Colonic mucosa (tissue), 4 donors: Measurements from ENCODE around the gene CDK6. TPM values are rescaled to one million over a fixed set of nuclear protein-coding genes. Genes with fewer than 3 reads are reported as not detected.
"Not testable (repeated sequence)": the region's sequence is repeated elsewhere in the genome, so short reads cannot be mapped to it uniquely, and the experiment has no call there.

Source experiments
- DNase-seq: peaks from one replicate; pipeline ENCODE4 v3.0.0-alpha.2; 2020
- H3K27ac ChIP-seq: fragments of 200-600 bp; one replicate; pipeline ENCODE4 v1.8.0; 2021
- H3K27me3 ChIP-seq: fragments of 200-600 bp; one replicate; pipeline ENCODE4 v1.8.0; 2021
- H3K36me3 ChIP-seq: fragments of 200-600 bp; one replicate; pipeline ENCODE4 v1.8.0; 2021
- H3K4me1 ChIP-seq: fragments of 200-600 bp; one replicate; pipeline ENCODE4 v1.8.0; 2021; ENCODE audit warnings: mild to moderate bottlenecking
- H3K4me3 ChIP-seq: fragments of 200-600 bp; one replicate; pipeline ENCODE4 v1.8.0; 2021
- H3K9ac ChIP-seq, 2 donors: one replicate each; pipeline ENCODE4 v1.7.0; 2013; ENCODE audit warnings: control low read depth in 2 of 2, low read depth in 2 of 2, low read length in 2 of 2
- H3K9me3 ChIP-seq: fragments of 200-600 bp; one replicate; pipeline ENCODE4 v1.8.0; 2021
- CTCF ChIP-seq: fragments of 200-600 bp; IDR thresholded peaks from one replicate; pipeline ENCODE4 v1.8.0; 2022; ENCODE audit warnings: antibody characterized with exemption, mild to moderate bottlenecking
- intact Hi-C: fragments of 100-400 bp; cut with DNase I; formaldehyde crosslinking; loops from one replicate; pipeline ENCODE4 v1.14.1; 2022
- total RNA-seq, 2 donors: library from RNA; stranded (reverse); fragmentation: NEBNext Ultra II Directional in 1 of 2; extraction: Animal tissue kit (Norgen Biotek cat#: 25700) in 1 of 2; gene quantifications; one replicate each; pipeline ENCODE4 v1.2.1, GENCODE V29; 2021
- donor health status: healthy.
- donor health status: DM: no; HTN: no; CAD: no.
- donor health status: DM: no; HTN: no; CAD: no.

The CDK6 gene
- total RNA-seq, 2 donors from 2014 or later = 37.1 to 55.4 TPM

GRCh38 chr7:92874567-92874966 is 38.2 kb upstream of the CDK6 start:
- H3K4me1 ChIP-seq = no peaks in the 10 kb centered on the region
- no peak for TF ChIP-seq CTCF
- no peak overlapping the region for H3K9ac ChIP-seq
- no peaks in the 10 kb centered on the region for H3K9me3 ChIP-seq
- no peak overlapping the region for H3K27ac ChIP-seq
- no peaks in the 10 kb centered on the region for H3K36me3 ChIP-seq
- H3K27me3 ChIP-seq = no peaks in the 10 kb centered on the region
- intact Hi-C loops = no loop called here
- no peak overlapping the region for H3K4me3 ChIP-seq
- no peak for DNase-seq

GRCh38 chr7:92873776-92874175 is 37.4 kb upstream of the CDK6 start:
- Histone ChIP-seq H3K9ac (no peak overlapping the region), H3K4me1 (no peaks in the 10 kb centered on the region), H3K36me3 (no peaks in the 10 kb centered on the region), H3K4me3 (no peak overlapping the region), H3K9me3 (no peaks in the 10 kb centered on the region), H3K27ac (no peak overlapping the region), H3K27me3 (no peaks in the 10 kb centered on the region)
- no peak for TF ChIP-seq CTCF
- DNase-seq = no peak
- intact Hi-C loops = no loop called here

GRCh38 chr7:92872701-92873100 is 36.3 kb upstream of the CDK6 start:
- Histone ChIP-seq H3K27ac (no peak overlapping the region), H3K27me3 (no peaks in the 10 kb centered on the region), H3K36me3 (no peaks in the 10 kb centered on the region), H3K9ac (no peak overlapping the region), H3K4me1 (no peaks in the 10 kb centered on the region), H3K9me3 (no peaks in the 10 kb centered on the region), H3K4me3 (no peak overlapping the region)
- intact Hi-C loops = no loop called here
- DNase-seq = no peak
- TF ChIP-seq CTCF = no peak

- H3K4me1 ChIP-seq = no peaks in the 10 kb centered on the region
- H3K9me3 ChIP-seq = no peaks in the 10 kb centered on the region
- intact Hi-C loops = no loop called here
- no peak overlapping the region for H3K9ac ChIP-seq
- no peaks in the 10 kb centered on the region for H3K27me3 ChIP-seq
- DNase-seq = no peak
- H3K4me3 ChIP-seq = no peak overlapping the region
- H3K36me3 ChIP-seq = no peaks in the 10 kb centered on the region
- TF ChIP-seq CTCF = no peak
- H3K27ac ChIP-seq = no peak overlapping the region
Observed at GRCh38 chr7:92868683-92869293, 32.4 kb upstream of the CDK6 start.

GRCh38 chr7:92864169-92864568 is 27.8 kb upstream of the CDK6 start:
- H3K4me3 ChIP-seq, H3K9ac ChIP-seq, H3K4me1 ChIP-seq, DNase-seq, H3K9me3 ChIP-seq, H3K36me3 ChIP-seq, H3K27ac ChIP-seq, H3K27me3 ChIP-seq, intact Hi-C loops: not testable (repeated sequence)

- Histone ChIP-seq H3K4me3 (no peak overlapping the region), H3K27ac (no peak overlapping the region), H3K9ac (no peak overlapping the region), H3K36me3 (no peaks in the 10 kb centered on the region), H3K4me1 (no peaks in the 10 kb centered on the region), H3K9me3 (no peaks in the 10 kb centered on the region), H3K27me3 (no peaks in the 10 kb centered on the region)
- TF ChIP-seq CTCF = no peak
- DNase-seq = no peak
- intact Hi-C loops = no loop called here
Observed at GRCh38 chr7:92856436-92856835, 20.1 kb upstream of the CDK6 start.
